NCI-H1694 treated with DMSO at 0.1 percent for 48 hours (cell line): ENCODE data around the gene TMEM233.

ENCODE experiments used
- DNase-seq: peaks from one replicate; lab custom pipeline; 2025; lab: John Stamatoyannopoulos, UW

Gene TMEM233

DNA sequence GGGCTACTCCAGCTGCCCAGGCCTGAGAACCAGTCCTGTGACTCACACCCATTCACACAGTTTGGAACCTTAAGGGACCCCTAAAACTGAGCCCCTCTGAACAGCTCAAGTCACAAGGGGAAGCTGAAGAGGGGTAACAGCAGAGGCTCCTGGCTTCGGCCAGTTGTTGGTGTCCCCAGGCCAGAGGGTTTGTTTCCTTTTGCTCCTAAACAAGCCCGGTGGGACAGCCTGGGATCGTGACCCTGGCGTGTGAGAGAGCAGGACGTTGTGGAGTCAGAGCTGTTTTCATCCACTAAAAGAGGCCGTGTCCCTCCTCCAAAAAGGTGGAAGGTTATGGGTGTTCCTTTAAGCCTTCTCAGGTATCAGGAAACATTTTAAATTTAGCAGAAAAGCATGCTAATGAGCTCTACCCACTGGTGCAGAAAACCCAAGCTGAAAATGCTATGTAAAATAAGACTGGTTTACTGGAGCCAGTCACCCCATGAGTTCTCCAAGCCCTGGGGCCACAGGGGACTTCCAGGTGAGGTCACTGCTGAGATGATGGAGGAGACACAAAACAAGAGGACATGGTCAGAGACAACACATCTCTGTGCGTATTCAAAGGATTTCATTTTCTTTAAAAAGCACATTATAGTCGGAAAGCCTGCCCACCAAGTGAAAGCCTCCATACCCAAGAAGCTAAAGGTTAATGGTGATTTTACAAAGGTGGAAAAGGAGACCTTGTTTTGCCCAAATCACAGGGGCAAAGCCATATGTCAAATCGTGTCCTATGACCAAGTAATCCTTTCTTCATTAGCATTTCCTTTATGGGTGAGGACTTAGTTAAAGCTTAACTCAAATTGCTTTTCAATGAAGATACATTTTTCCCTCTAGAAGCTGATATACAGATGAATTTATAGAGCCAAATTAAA lies 88.4 kb downstream of the TMEM233 start:
- DNase-seq, result no peak

- no peak for DNase-seq
Observed at GRCh38 chr12:119682639-119683252, 89.2 kb downstream of the TMEM233 start.

DNA sequence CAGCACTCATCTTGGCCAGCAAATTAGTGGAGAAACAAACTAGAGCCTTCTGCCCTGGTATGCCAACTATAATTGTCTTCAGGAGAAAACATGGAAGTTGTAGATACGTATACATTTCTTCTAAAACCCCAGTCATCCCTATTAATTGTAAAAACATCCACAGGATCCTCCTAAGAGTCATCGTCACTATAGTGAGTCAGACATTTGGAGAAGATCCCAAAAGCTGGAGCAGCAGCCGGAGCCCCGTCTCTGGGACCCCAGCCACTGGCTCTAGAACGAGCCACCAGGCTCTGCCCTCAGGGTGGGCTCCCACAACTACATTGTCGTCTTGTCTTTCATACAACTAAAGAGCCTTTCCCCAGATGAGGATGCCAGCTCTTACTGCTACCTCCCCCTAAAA lies 89.8 kb downstream of the TMEM233 start:
- DNase-seq, result no peak

DNA sequence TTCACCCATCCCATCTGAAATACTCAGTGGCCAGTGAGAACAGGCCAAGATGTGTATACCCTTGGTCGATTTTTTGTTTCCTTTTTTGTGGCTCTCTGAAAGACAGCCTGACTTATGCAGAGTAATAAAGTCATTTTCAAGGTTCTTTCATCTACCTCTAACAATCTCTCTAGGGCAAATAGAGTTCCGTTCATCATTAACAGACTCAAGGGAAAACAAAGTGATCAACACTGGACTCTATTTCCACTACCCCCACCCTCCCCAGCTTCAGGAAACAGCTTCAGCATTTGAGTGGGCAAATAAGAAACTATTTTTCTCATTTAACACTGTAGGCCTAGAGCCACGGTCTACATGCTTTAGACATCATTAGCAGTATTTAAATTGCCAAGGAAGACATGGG lies 90.2 kb downstream of the TMEM233 start:
- no peak for DNase-seq

GRCh38 chr12:119684711-119685369 lies 91.3 kb downstream of the TMEM233 start:
- no peak for DNase-seq

DNA sequence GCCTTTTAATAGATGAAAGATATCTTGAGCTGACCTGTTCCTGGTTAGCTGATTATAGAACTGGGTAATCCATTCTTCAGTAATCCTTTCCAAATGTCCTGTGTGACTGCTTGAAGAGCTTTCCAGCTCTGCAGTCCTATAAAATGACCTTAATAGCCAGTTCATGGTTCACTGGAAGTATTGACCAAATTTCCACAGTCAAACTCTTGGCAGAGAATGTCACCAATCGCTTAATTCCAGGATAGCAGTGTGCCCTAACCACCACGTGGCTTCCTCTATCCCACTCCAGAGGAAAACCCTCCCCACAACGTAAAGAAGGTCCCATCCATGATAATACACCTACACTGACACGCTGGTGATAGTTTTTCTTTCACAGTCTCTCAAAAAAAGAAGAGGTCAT lies 91.8 kb downstream of the TMEM233 start:
- DNase-seq, result no peak

DNA sequence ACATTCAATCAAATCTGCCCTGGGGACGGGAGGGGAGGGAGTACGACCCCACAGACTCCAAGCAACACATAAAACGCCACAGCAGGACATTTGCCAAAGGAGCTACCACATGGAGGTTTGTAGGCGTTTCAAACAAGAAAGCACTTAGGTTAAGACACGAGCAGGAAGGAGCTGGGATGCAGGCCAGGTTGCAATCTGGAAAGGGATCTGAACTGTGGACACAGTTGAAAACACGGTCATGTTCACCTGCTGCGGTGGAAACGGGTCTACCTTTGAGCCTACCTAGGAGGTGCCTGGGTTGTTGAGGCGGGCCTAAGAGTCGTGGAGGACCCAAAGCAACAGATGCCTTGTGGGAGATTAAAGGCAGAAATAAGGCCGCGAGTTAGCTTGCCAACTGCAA lies 92.8 kb downstream of the TMEM233 start:
- no peak for DNase-seq

GRCh38 chr12:119686776-119687175 lies 93.2 kb downstream of the TMEM233 start:
- DNase-seq, result no peak

DNA sequence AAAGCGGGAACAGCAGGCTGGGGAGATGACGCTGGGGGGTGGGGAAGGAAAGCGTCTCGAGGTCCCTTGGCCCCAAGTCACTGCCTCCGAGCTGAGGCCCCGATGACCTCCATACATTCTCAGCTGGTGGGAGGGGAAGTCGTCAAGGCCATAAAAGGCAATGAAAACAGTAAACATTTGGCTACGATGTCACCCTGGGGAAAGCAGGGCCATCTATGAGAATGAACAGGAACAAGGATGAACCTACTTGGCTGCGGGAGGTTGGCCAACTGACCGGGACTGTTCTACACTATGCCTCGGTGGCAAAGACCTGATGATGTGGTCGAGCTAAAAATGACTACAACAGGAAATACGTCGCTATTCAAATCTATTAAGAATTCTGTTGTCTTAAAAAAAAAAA lies 93.8 kb downstream of the TMEM233 start:
- no peak for DNase-seq

DNA sequence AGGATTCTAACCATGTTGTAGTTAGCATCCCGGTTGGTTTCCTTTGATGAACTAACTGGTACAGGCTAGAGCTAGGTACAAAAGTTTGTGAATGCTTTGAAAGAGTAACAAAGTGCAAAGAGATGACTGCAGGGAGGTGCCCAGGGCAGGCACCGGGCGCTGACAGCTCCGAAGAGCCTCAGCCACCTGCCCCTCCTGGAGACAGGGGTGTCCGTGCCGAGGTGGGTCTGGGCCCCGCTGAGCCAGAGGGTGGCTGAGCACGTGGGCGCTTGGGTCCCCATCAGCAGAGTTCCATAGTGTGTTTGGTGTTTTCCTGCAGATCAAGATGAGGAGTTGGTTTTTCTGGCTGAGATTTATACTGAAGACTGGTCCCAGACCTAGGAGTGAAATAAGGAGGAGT lies 94.3 kb downstream of the TMEM233 start:
- DNase-seq, result no peak

- no peak for DNase-seq
Observed at GRCh38 chr12:119689935-119690500, 96.4 kb downstream of the TMEM233 start.

DNA sequence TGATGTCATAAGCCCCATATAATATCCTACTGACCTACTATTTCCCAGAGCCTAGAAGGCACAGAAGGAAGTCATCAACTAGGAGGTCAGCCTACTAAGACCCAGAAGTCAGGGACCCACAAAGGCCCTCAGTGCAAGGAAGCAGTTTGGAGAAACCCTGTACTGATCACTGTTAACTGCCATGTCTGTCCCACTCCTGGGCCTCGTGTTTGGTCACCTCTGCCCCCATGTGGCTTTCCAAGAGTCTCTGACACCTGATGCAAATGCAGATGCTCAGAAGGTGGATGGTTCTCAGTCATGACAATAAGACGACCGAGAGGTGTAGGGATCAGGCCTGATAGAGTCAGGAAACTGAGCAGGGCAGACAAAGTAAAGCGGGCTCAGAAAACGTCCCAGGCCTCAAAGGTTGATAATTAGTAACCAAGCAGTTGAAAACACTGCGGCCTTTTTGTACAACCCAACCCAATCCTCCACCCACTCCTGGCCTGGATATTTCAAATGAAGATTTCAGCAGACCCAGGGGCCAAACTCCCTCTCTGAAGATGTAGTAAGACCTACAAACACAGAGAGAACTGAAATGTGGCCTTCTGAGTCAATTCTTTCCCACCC lies 97.7 kb downstream of the TMEM233 start:
- DNase-seq, result no peak

DNA sequence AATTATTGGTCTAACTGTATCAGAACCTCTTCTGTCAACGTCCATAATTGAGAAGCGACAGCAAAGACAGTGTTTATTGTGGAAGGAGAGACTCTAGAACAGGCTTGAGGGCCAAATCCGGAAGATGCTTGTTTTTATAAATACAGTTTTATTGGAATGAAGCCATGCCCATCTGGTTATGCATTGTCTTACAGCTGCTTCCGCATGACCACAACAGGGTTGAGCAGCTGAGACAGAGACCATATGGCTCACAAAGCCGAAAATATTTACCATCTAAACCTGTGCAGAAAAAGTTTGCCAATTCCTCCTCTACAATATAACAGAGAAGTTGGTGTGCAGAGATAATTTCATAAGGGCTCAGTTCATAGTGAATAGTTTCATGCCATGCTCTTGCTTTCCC lies 98.8 kb downstream of the TMEM233 start:
- DNase-seq, result peak; percentile 90
